ENCODE data around the gene LGALS4.

GRCh38 chr19:38834590-38834989, 21.8 kb upstream of the LGALS4 start:
- TF ChIP-seq, protein P1, sequence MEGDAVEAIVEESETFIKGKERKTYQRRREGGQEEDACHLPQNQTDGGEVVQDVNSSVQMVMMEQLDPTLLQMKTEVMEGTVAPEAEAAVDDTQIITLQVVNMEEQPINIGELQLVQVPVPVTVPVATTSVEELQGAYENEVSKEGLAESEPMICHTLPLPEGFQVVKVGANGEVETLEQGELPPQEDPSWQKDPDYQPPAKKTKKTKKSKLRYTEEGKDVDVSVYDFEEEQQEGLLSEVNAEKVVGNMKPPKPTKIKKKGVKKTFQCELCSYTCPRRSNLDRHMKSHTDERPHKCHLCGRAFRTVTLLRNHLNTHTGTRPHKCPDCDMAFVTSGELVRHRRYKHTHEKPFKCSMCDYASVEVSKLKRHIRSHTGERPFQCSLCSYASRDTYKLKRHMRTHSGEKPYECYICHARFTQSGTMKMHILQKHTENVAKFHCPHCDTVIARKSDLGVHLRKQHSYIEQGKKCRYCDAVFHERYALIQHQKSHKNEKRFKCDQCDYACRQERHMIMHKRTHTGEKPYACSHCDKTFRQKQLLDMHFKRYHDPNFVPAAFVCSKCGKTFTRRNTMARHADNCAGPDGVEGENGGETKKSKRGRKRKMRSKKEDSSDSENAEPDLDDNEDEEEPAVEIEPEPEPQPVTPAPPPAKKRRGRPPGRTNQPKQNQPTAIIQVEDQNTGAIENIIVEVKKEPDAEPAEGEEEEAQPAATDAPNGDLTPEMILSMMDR (IDR thresholded peaks at IDR 0.05): no peak
- TF ChIP-seq POLR2A (IDR thresholded peaks at IDR 0.05) (no peak), POLR2AphosphoS5 (IDR thresholded peaks at IDR 0.05) (no peak)
